ENCODE results near the gene TRIM2. TPM values are rescaled to one million over a fixed set of nuclear protein-coding genes. Genes with fewer than 3 reads are reported as not detected.
"Not testable (repeated sequence)": the region's sequence is repeated elsewhere in the genome, so short reads cannot be mapped to it uniquely, and the experiment has no call there.

TRIM2 gene
- total and polyA plus RNA-seq, 2 experiments from 2014 or later = 22.0 to 61.5 TPM

DNA sequence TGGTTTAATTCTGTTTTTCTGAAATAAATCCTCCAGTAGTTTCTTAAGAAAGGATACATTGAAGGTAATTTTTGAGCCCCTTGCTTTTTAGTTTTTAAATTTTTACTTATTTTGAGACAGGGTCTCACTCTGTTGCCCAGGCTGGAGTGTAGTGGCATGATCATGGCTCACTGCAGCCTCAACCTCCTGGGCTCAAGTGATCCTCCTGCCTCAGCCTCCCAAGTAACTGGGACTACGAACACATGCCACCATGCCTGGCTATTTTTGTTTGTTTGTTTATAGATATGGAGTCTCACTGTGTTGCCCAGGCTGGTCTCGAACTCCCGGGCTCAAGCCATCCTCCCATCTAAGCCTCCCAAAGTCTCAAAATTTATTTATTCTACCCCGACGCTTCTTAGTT, 39.0 kb upstream of the TRIM2 start:
- not testable (repeated sequence) for H3K9me2 ChIP-seq (ENCODE audit: insufficient read depth); H3K9me3 Mint-ChIP-seq; H3K36me3 ChIP-seq (ENCODE audit: insufficient read depth); H3K27ac ChIP-seq (ENCODE audit: low read depth); H3K27me3 ChIP-seq (ENCODE audit: insufficient read depth); H3K4me1 ChIP-seq (ENCODE audit: insufficient read depth); H2AFZ ChIP-seq; H3K27me3 Mint-ChIP-seq (ENCODE audit: insufficient read depth, low read depth, poor library complexity); H3K27ac Mint-ChIP-seq; H3K4me1 Mint-ChIP-seq; DNase-seq (ENCODE audit: low spot score); H3K36me3 Mint-ChIP-seq (ENCODE audit: low read depth); H3K4me3 ChIP-seq; H3K4me3 Mint-ChIP-seq; H3F3A ChIP-seq (replicated peaks; ENCODE audit: low read depth); H3K79me2 ChIP-seq (replicated peaks; ENCODE audit: insufficient read depth); ATAC-seq; H3K4me2 ChIP-seq; H4K20me1 ChIP-seq (replicated peaks; ENCODE audit: insufficient read depth)

DNA sequence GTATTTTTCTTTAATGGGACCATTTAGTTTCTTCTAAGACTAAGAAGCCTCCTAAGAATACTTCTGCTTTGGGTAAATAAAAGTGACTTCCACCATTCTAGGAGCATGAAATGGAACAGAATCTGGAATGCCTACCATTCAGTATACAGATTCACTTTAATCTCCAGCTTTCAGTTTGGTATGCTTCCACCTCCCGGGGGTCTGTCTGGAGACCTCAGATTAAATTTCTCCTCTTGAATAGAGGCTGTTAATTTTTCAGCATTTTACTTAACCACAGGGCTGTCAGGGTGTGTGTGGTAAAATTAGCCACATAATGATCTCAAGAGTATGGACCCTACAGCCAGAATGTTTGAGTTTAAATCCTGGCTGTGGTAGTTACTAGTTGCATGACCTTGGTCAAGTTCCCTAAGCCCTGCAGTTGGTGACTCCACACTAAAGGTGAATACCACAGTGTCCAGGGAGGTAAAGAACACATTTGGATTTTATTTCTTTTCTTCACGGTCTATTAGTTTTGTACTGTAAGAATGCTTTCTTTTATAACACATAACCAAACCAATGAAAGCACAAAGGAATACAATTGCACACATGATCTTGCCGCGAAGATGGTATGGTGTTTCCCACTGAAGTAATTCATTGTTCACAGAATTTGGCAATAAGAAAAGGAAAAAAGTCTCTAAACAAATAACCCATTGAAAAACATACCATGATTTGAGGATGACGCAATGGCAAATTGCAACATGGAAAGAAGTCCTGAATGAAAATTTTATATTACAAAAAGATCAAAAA, 37.3 kb upstream of the TRIM2 start:
- H3K27ac Mint-ChIP-seq = no peak overlapping the region
- H3K79me2 ChIP-seq (replicated peaks; ENCODE audit: insufficient read depth) = no peaks in the 10 kb centered on the region
- peak overlapping the region; percentile 17; the same call in 1 of the 2 replicates for H2AFZ ChIP-seq
- H3K36me3 Mint-ChIP-seq (ENCODE audit: low read depth) = no peaks in the 10 kb centered on the region
- H3K27me3 ChIP-seq (ENCODE audit: insufficient read depth) = no peaks in the 10 kb centered on the region
- peaks cover 3% of the 10 kb centered on the region; the same call in 1 of the 2 replicates for H3K4me1 ChIP-seq (ENCODE audit: insufficient read depth)
- no peaks in the 10 kb centered on the region for H3F3A ChIP-seq (replicated peaks; ENCODE audit: low read depth)
- H3K4me3 ChIP-seq = no peak overlapping the region
- H3K9me3 Mint-ChIP-seq = peaks cover 2% of the 10 kb centered on the region; the same call in 1 of the 3 replicates
- ATAC-seq (no peak), DNase-seq (ENCODE audit: low spot score) (no peak)
- no peaks in the 10 kb centered on the region for H4K20me1 ChIP-seq (replicated peaks; ENCODE audit: insufficient read depth)
- no peak overlapping the region for H3K4me3 Mint-ChIP-seq
- H3K9me2 ChIP-seq (ENCODE audit: insufficient read depth) = peaks cover 3% of the 10 kb centered on the region; the same call in 1 of the 2 replicates
- peaks cover 2% of the 10 kb centered on the region; the same call in 1 of the 3 replicates for H3K4me1 Mint-ChIP-seq
- H3K4me2 ChIP-seq = no peak overlapping the region
- H3K27me3 Mint-ChIP-seq (ENCODE audit: insufficient read depth, low read depth, poor library complexity) = peaks cover 3% of the 10 kb centered on the region
- H3K27ac ChIP-seq (ENCODE audit: low read depth) = no peak overlapping the region
- H3K36me3 ChIP-seq (ENCODE audit: insufficient read depth) = no peaks in the 10 kb centered on the region
- TF ChIP-seq CREB1 (CRISPR knock-in tag; IDR thresholded peaks at IDR 0.05; ENCODE audit: low read depth) (no peak), ZNF114 (CRISPR knock-in tag; IDR thresholded peaks at IDR 0.05) (no peak), POLR2AphosphoS5 (IDR thresholded peaks at IDR 0.05; ENCODE audit: low read depth) (no peak), ZNF331 (CRISPR knock-in tag; IDR thresholded peaks at IDR 0.05; ENCODE audit: low read depth) (no peak), EZH2 (IDR thresholded peaks at IDR 0.05; ENCODE audit: low read depth, unreplicated experiment) (no peak), EZH2phosphoT487 (IDR thresholded peaks at IDR 0.05; ENCODE audit: unreplicated experiment) (no peak), JUNB (IDR thresholded peaks at IDR 0.05; ENCODE audit: unreplicated experiment) (no peak), NANOG (IDR thresholded peaks at IDR 0.05; ENCODE audit: borderline replicate concordance) (no peak)
- TF ChIP-seq, protein P1, sequence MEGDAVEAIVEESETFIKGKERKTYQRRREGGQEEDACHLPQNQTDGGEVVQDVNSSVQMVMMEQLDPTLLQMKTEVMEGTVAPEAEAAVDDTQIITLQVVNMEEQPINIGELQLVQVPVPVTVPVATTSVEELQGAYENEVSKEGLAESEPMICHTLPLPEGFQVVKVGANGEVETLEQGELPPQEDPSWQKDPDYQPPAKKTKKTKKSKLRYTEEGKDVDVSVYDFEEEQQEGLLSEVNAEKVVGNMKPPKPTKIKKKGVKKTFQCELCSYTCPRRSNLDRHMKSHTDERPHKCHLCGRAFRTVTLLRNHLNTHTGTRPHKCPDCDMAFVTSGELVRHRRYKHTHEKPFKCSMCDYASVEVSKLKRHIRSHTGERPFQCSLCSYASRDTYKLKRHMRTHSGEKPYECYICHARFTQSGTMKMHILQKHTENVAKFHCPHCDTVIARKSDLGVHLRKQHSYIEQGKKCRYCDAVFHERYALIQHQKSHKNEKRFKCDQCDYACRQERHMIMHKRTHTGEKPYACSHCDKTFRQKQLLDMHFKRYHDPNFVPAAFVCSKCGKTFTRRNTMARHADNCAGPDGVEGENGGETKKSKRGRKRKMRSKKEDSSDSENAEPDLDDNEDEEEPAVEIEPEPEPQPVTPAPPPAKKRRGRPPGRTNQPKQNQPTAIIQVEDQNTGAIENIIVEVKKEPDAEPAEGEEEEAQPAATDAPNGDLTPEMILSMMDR (conservative IDR thresholded peaks at IDR 0.05; ENCODE audit: low read depth in 2 of 2) = no peak
- TF ChIP-seq, protein P2, sequence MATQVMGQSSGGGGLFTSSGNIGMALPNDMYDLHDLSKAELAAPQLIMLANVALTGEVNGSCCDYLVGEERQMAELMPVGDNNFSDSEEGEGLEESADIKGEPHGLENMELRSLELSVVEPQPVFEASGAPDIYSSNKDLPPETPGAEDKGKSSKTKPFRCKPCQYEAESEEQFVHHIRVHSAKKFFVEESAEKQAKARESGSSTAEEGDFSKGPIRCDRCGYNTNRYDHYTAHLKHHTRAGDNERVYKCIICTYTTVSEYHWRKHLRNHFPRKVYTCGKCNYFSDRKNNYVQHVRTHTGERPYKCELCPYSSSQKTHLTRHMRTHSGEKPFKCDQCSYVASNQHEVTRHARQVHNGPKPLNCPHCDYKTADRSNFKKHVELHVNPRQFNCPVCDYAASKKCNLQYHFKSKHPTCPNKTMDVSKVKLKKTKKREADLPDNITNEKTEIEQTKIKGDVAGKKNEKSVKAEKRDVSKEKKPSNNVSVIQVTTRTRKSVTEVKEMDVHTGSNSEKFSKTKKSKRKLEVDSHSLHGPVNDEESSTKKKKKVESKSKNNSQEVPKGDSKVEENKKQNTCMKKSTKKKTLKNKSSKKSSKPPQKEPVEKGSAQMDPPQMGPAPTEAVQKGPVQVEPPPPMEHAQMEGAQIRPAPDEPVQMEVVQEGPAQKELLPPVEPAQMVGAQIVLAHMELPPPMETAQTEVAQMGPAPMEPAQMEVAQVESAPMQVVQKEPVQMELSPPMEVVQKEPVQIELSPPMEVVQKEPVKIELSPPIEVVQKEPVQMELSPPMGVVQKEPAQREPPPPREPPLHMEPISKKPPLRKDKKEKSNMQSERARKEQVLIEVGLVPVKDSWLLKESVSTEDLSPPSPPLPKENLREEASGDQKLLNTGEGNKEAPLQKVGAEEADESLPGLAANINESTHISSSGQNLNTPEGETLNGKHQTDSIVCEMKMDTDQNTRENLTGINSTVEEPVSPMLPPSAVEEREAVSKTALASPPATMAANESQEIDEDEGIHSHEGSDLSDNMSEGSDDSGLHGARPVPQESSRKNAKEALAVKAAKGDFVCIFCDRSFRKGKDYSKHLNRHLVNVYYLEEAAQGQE (IDR thresholded peaks at IDR 0.05; ENCODE audit: unreplicated experiment) = no peak
- TF ChIP-seq, protein P3, sequence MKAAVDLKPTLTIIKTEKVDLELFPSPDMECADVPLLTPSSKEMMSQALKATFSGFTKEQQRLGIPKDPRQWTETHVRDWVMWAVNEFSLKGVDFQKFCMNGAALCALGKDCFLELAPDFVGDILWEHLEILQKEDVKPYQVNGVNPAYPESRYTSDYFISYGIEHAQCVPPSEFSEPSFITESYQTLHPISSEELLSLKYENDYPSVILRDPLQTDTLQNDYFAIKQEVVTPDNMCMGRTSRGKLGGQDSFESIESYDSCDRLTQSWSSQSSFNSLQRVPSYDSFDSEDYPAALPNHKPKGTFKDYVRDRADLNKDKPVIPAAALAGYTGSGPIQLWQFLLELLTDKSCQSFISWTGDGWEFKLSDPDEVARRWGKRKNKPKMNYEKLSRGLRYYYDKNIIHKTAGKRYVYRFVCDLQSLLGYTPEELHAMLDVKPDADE (IDR thresholded peaks at IDR 0.05) = no peak
